ENCODE data around the gene TMEM214. TPM values are rescaled to one million over a fixed set of nuclear protein-coding genes. Genes with fewer than 3 reads are reported as not detected.

The TMEM214 gene
- total RNA-seq, 6 donors from 2014 or later = 42.5 to 176 (median 62.0) TPM

GRCh38 chr2:27069961-27070618, 37.3 kb downstream of the TMEM214 start:
- peaks cover 0 to 38% (median 17%) of the 10 kb centered on the region in 4 donors for H3K36me3 ChIP-seq
- H3K27me3 ChIP-seq = no peaks in the 10 kb centered on the region
- peaks cover 37 to 43% (median 39%) of the 10 kb centered on the region in 4 donors for H3K4me1 ChIP-seq
- H3K4me3 ChIP-seq = peak overlapping the region; percentile 70 to 100 (median 94)
- no peak for ATAC-seq (ENCODE audit: low FRiP score in 2 of 2)
- no peak for DNase-seq
- TF ChIP-seq POLR2A (IDR thresholded peaks at IDR 0.05) = no peak
- TF ChIP-seq POLR2AphosphoS5 (IDR thresholded peaks at IDR 0.05) = no peak
- no peak for TF ChIP-seq CTCF (IDR thresholded peaks at IDR 0.05)
- TF ChIP-seq EP300 (IDR thresholded peaks at IDR 0.05) = no peak
- no peaks in the 10 kb centered on the region for H3K9me3 ChIP-seq
- 85 to 86% methylated on average over 8 of the region's 8 CpGs for WGBS, 2 donors
- H3K27ac ChIP-seq = peak overlapping the region; percentile 15 to 96 (median 90)

GRCh38 chr2:27070653-27071276, 38.0 kb downstream of the TMEM214 start:
- DNase-seq (no peak), ATAC-seq (ENCODE audit: low FRiP score in 2 of 2) (peak; percentile 1 to 5)
- Histone ChIP-seq H3K27ac (peak overlapping the region; percentile 88 to 96 (median 93)), H3K36me3 (peaks cover 0 to 32% (median 17%) of the 10 kb centered on the region in 4 donors), H3K4me3 (peak overlapping the region; percentile 70 to 100 (median 94)), H3K4me1 (peaks cover 42 to 47% (median 44%) of the 10 kb centered on the region in 4 donors), H3K27me3 (no peaks in the 10 kb centered on the region), H3K9me3 (no peaks in the 10 kb centered on the region)
- TF ChIP-seq POLR2AphosphoS5 (IDR thresholded peaks at IDR 0.05) (no peak), EP300 (IDR thresholded peaks at IDR 0.05) (no peak), CTCF (IDR thresholded peaks at IDR 0.05) (no peak), POLR2A (IDR thresholded peaks at IDR 0.05) (no peak)
- WGBS, 2 donors = 3% methylated on average over 4 to 11 of the region's 11 CpGs

DNA sequence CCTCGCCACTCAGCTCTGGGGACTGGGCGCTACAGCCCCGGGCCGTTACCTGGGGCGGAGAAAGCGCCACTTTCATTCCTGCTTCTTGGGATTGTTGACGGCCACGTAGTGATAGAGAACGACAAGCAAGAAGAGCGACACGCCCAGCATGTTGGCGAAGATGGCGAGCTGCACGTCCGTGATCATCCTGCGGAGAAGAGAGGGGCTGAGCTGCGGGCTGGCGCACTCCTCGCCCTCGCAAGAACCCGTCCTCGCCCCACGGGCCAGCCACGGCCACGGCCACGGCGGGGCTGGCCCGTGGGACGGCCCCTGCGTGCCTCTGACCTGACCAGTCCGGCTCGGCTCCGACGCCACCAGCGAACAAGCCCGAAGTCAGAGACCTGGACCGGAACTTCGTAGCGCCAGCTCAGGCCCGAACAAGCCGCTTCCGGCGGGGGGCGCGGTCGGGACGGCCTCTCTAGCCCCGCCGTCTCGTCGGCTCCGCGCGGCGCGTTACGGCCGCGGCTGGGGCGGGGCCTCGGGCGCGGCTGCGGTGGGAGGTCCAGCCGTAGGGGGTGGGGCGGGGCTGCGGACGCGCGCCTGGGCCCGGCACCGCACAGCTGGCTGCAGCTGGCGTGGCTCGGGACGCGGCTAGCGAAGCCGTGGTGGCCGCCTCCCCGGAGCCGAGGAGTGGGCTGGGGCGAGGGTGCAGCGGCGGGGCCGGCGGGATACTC, 38.7 kb downstream of the TMEM214 start, which contains the start of gene OST4:
OST4 (minus strand) TSS at position 378 of the 713 bp plus-strand sequence.
- H3K27ac ChIP-seq = peak within 1 kb of the TSS; percentile 88 to 96 (median 93)
- H3K4me1 ChIP-seq = peaks cover 43 to 49% (median 46%) of the 10 kb centered on the region in 4 donors
- peak; percentile 95 to 99 for ATAC-seq (ENCODE audit: low FRiP score in 2 of 2)
- peak; percentile 82 to 89 for TF ChIP-seq POLR2AphosphoS5 (IDR thresholded peaks at IDR 0.05)
- TF ChIP-seq POLR2A (IDR thresholded peaks at IDR 0.05) = peak in 3 of 4 donors; percentile 60 to 89 (median 64)
- peak in 1 of 4 donors; percentile 22 for TF ChIP-seq EP300 (IDR thresholded peaks at IDR 0.05)
- peak in 2 of 6 experiments; percentile 17 to 33 for TF ChIP-seq CTCF (IDR thresholded peaks at IDR 0.05)
- peak; percentile 96 to 99 for DNase-seq
- peak within 1 kb of the TSS; percentile 70 to 100 (median 94) for H3K4me3 ChIP-seq
- H3K27me3 ChIP-seq = no peaks in the 10 kb centered on the region
- 0% methylated on average over 13 to 39 of the region's 86 CpGs for WGBS, 2 donors
- H3K9me3 ChIP-seq = no peaks in the 10 kb centered on the region
- H3K36me3 ChIP-seq = peaks cover 0 to 30% (median 17%) of the 10 kb centered on the region in 4 donors

DNA sequence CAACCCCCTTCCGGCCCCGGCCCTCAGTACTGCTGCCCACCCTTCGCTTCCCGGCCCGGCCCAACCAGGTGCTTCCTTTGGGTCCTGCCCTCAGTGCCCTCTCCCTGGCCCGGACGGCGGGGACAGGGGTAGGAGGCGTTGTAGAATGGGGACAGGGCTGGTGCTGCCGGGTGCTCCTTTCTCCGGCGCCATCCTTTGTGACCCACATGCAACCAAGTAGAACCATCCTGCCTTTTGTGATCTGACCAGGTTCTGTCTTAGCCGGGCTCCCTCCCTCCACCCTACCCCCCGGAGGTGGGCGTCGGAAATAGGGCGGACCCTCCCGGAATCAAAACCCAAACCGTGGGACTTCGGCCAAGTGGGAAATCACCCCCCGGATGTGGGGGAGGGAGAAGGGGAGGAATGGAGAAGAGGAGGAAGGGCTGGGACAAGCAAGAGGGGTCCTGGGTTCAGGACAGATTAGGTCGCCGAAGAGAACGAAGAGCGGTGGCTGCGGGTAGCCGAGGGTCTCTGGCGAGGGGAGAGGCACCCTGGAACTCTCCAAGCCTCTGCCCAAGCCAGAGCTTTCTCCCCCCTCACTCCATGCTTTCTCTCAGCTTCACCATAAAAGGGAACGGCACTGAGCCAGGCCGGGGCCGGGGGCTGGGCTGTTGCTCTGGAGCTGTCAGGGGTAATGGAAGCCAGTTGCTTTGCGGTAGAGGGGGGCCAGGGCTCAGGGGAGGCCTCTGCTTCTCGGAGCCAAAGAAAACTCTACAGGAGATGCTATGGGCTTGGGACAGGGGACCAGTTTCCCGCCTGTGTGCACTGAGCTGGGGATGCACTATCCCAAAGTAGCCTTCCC, 39.4 kb downstream of the TMEM214 start:
- 10 to 11% methylated on average over 21 to 26 of the region's 34 CpGs for WGBS, 2 donors
- Histone ChIP-seq H3K4me3 (peak overlapping the region; percentile 70 to 95 (median 86)), H3K36me3 (peaks cover 0 to 24% (median 17%) of the 10 kb centered on the region in 4 donors), H3K9me3 (no peaks in the 10 kb centered on the region), H3K27me3 (no peaks in the 10 kb centered on the region), H3K27ac (peak overlapping the region; percentile 88 to 96 (median 93)), H3K4me1 (peaks cover 43 to 51% (median 46%) of the 10 kb centered on the region in 4 donors)
- TF ChIP-seq EP300 (IDR thresholded peaks at IDR 0.05) = no peak
- TF ChIP-seq POLR2A (IDR thresholded peaks at IDR 0.05) = no peak
- DNase-seq = peak in 1 of 2 donors; percentile 89
- peak; percentile 37 to 54 for ATAC-seq (ENCODE audit: low FRiP score in 2 of 2)
